Activated naive CD8-positive, alpha-beta T cell treated with anti-CD3 and anti-CD28 coated beads, Interleukin-2, amount 10 ng/mL, durations not matched to agents 7 days and 5 days (primary cell): Measurements from ENCODE around the gene UPK3BL2. TPM values are rescaled to one million over a fixed set of nuclear protein-coding genes. Genes with fewer than 3 reads are reported as not detected.
"Not testable (repeated sequence)": the region's sequence is repeated elsewhere in the genome, so short reads cannot be mapped to it uniquely, and the experiment has no call there.

Source experiments
- ATAC-seq: fragments of 150-1000 bp; cut with Tn5 transposase; one replicate; pipeline ENCODE4 v1.10.0; 2021; ENCODE audit warnings: low read depth, moderate library complexity
- POLR2A ChIA-PET: fragments of 350-600 bp; sonication (Branson Sonifier 250); formaldehyde crosslinking; loops from one replicate; lab custom pipeline; 2021; ENCODE audit warnings: antibody characterized with exemption; lab: Charles Lee
- DNase-seq: peaks from one replicate; pipeline ENCODE4 v3.0.0; 2021
- H3K27ac Mint-ChIP-seq: one replicate; pipeline ENCODE4 v1.8.0; 2022; ENCODE audit warnings: mild to moderate bottlenecking, mixed read lengths
- H3K27me3 Mint-ChIP-seq: one replicate; pipeline ENCODE4 v1.8.0; 2022; ENCODE audit warnings: mild to moderate bottlenecking, moderate library complexity, mixed read lengths
- H3K36me3 Mint-ChIP-seq: one replicate; pipeline ENCODE4 v1.8.0; 2021; ENCODE audit warnings: mild to moderate bottlenecking, mixed read lengths
- H3K4me1 Mint-ChIP-seq: one replicate; pipeline ENCODE4 v1.8.0; 2021; ENCODE audit warnings: mixed read lengths
- H3K4me3 Mint-ChIP-seq: one replicate; pipeline ENCODE4 v1.8.0; 2022; ENCODE audit warnings: mild to moderate bottlenecking, moderate library complexity, mixed read lengths
- H3K9me3 Mint-ChIP-seq: one replicate; pipeline ENCODE4 v1.8.0; 2021; ENCODE audit warnings: mixed read lengths
- total RNA-seq, 2 experiments: library from RNA; stranded (reverse); gene quantifications; one replicate each; pipeline ENCODE4 v1.2.3, GENCODE V29; 2021

Gene UPK3BL2
- total RNA-seq, 2 experiments from 2014 or later = 20.5 to 20.7 TPM

DNA sequence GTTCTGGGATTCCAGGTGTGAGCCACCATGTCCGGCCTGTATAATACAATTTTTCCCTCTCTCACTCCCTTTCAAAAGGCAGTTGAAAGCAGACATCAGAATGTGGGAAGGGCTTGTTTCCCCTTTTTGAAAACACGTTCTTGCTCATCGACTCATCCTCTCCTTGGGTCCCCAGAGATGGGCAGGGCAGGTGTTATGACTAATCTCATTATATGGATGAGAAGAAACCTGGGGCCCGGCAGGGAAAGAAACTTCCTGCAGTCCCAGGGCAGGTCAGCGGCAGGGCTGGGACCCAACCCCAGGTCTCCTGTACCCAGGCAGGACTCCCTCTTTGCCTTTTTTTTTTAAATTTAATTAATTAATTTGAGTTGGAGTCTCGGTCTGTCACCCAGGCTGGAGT lies 2.9 kb upstream of the UPK3BL2 start:
- H3K36me3 Mint-ChIP-seq, DNase-seq, POLR2A ChIA-PET, H3K4me3 Mint-ChIP-seq, ATAC-seq, H3K27ac Mint-ChIP-seq, H3K4me1 Mint-ChIP-seq, H3K9me3 Mint-ChIP-seq, H3K27me3 Mint-ChIP-seq: not testable (repeated sequence)

DNA sequence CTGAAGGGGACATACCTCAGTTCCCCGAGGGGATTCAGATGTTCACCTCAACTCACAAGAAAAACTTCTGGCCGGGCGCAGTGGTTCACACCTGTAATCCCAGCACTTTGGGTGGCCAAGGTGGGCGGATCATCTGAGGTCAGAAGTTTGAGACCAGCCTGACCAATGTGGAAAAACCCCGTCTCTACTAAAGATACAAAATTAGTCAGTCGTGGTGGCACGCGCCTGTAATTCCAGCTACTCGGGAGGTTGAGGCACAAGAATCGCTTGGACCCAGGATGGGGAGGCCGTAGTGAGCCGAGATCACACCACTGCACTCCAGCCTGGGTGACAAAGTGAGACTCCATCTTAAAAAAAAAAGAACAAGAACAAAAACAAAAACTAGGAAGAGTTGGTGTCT lies 1.8 kb upstream of the UPK3BL2 start:
- H3K4me3 Mint-ChIP-seq, H3K27ac Mint-ChIP-seq, H3K9me3 Mint-ChIP-seq, H3K4me1 Mint-ChIP-seq, POLR2A ChIA-PET, ATAC-seq, H3K36me3 Mint-ChIP-seq, H3K27me3 Mint-ChIP-seq, DNase-seq: not testable (repeated sequence)

DNA sequence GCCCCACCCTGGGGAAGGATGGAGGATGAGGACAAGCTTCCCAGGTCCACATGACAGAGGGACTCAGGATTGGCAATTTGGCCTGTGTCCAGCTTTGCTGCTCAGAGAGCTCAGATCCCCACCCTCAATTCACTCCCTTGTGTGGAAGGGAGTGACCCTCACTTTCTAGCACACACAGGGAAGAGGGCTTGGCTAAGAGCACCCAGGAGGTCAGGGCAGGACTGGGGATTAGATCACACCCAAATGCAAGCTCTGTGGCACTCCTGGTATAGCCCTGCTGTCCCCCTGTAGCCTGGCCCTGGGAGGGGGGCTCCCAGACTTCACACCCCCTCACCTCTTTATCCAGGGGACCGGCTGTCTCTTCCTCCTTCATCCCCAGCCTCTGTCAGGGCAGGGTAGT lies 876 bp upstream of the UPK3BL2 start:
- H3K4me3 Mint-ChIP-seq, ATAC-seq, H3K27ac Mint-ChIP-seq, H3K4me1 Mint-ChIP-seq, H3K9me3 Mint-ChIP-seq, POLR2A ChIA-PET, DNase-seq, H3K36me3 Mint-ChIP-seq, H3K27me3 Mint-ChIP-seq: not testable (repeated sequence)

DNA sequence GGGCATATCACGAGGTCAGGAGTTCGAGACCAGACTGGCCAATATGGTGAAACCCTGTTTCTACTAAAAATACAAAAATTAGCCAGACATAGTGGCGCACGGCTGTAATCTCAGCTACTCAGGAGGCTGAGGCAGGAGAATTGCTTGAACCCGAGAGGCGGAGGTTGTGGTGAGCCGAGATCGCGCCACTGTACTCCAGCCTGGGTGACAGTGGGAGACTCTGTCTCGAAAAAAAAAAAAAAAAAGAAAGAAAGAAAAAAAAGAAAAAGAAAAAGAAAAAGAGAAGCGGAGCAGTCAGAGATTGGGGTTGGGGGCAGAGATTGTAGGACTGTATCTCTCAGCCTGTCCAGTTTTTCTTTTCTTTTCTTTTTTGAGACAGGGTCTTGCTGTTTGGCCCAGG lies 725 bp downstream of the UPK3BL2 start:
- H3K4me3 Mint-ChIP-seq, POLR2A ChIA-PET, H3K36me3 Mint-ChIP-seq, H3K9me3 Mint-ChIP-seq, ATAC-seq, H3K4me1 Mint-ChIP-seq, H3K27me3 Mint-ChIP-seq, DNase-seq, H3K27ac Mint-ChIP-seq: not testable (repeated sequence)

DNA sequence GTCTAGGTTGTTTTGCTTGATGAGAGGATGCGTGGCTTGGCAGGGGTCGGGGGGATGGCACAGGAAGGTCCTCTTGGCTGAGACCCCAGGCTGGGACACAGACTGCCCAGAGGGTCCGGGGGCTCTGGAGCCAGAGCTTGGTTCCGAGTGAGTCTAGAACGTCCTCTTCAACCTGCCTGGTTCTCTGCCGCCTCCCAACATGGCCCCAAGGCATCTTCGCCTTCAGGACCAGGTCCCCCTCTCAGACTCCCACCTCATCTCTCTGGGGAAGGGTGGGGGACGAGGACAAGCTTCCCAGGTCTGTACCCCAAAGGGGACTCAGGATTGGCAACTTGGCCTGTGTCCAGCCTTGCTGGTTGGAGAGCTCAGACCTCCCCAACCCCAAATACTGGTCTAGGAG lies 1.4 kb downstream of the UPK3BL2 start:
- DNase-seq, ATAC-seq, H3K27me3 Mint-ChIP-seq, H3K9me3 Mint-ChIP-seq, H3K4me1 Mint-ChIP-seq, H3K27ac Mint-ChIP-seq, H3K36me3 Mint-ChIP-seq, H3K4me3 Mint-ChIP-seq, POLR2A ChIA-PET: not testable (repeated sequence)

DNA sequence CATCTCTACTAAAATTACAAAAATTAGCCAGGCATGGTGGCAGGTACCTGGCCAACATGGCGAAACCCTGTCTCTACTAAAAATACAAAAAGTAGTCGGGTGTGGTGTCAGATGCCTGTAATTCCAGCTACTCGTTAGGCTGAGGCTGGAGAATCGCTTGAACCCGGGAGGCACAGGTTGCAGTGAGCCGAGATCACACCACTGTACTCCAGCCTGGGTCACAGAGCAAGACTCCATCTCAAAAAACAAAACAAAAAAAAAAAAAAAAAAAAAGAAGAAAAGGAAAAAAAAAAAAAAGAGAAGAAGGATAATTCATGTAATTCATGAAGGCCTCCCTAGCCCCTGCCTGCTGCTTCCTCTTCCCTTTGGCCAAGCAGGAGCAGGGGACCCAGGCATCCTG lies 2.9 kb downstream of the UPK3BL2 start:
- H3K27ac Mint-ChIP-seq, POLR2A ChIA-PET, DNase-seq, H3K4me1 Mint-ChIP-seq, H3K9me3 Mint-ChIP-seq, H3K36me3 Mint-ChIP-seq, H3K4me3 Mint-ChIP-seq, ATAC-seq, H3K27me3 Mint-ChIP-seq: not testable (repeated sequence)

DNA sequence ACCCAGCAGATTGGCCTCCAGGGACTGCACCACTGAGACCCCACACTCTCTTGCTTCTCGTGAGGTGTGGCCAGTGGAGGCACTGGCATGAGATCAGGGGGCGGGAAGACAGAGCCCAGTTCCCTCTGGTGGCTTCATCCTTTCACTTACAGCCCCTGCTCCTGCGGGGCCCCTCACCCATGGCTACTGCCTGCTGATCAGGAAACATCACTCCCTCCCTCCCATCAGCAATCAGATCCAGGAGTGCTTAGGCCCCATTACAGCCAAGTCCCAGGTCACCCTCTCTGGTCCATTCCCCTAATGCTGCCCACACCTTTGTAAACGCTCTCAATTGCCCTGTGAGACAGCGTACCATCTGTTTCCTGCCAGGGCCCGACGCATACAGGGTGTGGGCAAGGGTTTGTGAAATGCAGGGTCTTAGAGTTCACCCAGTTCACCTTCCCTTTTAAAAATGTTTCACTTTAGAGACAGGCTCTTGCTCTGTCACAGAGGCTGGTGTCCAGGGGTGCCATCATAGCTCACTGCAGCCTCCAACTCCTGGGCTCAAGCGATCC lies 8.4 kb downstream of the UPK3BL2 start:
- H3K27ac Mint-ChIP-seq, POLR2A ChIA-PET: not testable (repeated sequence)

DNA sequence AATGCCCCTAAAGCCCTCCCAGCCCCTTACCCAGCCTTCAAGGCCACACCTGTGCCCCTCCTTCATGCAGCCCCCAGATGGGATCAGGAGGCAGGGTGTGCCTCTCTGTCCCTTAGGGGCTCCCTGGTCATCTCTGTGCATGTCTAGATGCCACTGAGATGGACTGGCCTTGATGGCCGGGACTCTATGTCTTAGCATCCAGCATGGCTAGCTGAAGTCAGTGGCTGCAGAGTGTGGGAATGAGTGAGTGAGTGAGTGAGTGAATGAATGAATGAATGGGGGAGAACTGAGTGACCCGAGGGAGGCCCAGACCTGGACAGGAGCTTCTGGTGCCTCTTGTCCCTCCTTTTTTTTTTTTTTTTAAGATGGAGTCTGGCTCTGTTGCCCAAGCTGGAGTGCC lies 11.4 kb downstream of the UPK3BL2 start:
- ATAC-seq, H3K4me1 Mint-ChIP-seq, DNase-seq, H3K27me3 Mint-ChIP-seq, H3K4me3 Mint-ChIP-seq, H3K36me3 Mint-ChIP-seq, POLR2A ChIA-PET, H3K27ac Mint-ChIP-seq, H3K9me3 Mint-ChIP-seq: not testable (repeated sequence)

More for the DNA sequence above, 8.4 kb downstream of the UPK3BL2 start:
- not testable (repeated sequence) for H3K4me1 Mint-ChIP-seq, ATAC-seq, H3K9me3 Mint-ChIP-seq, H3K27me3 Mint-ChIP-seq, H3K36me3 Mint-ChIP-seq, DNase-seq, H3K4me3 Mint-ChIP-seq

DNA sequence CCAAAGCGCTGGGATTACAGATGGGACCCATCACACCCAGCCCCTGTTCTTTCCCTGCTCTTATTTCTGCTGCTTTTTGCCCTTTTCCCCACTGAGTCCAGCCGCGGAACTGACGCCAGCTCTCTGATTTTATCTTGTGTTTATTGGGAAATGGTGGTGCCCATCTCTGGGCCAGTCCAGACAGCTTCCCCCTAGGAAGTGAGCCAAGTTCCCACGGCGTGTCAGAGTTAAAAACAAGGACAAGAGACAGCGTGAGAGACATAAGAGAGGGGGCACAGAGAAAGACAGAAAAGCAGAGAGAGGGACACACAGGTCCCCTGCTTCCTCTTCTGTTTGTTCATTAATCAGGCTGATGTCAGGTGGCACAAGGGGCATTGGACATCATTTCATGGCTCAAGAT lies 11.9 kb downstream of the UPK3BL2 start:
- H3K36me3 Mint-ChIP-seq, H3K27me3 Mint-ChIP-seq, POLR2A ChIA-PET, H3K27ac Mint-ChIP-seq, ATAC-seq, H3K4me3 Mint-ChIP-seq, H3K4me1 Mint-ChIP-seq, H3K9me3 Mint-ChIP-seq, DNase-seq: not testable (repeated sequence)

DNA sequence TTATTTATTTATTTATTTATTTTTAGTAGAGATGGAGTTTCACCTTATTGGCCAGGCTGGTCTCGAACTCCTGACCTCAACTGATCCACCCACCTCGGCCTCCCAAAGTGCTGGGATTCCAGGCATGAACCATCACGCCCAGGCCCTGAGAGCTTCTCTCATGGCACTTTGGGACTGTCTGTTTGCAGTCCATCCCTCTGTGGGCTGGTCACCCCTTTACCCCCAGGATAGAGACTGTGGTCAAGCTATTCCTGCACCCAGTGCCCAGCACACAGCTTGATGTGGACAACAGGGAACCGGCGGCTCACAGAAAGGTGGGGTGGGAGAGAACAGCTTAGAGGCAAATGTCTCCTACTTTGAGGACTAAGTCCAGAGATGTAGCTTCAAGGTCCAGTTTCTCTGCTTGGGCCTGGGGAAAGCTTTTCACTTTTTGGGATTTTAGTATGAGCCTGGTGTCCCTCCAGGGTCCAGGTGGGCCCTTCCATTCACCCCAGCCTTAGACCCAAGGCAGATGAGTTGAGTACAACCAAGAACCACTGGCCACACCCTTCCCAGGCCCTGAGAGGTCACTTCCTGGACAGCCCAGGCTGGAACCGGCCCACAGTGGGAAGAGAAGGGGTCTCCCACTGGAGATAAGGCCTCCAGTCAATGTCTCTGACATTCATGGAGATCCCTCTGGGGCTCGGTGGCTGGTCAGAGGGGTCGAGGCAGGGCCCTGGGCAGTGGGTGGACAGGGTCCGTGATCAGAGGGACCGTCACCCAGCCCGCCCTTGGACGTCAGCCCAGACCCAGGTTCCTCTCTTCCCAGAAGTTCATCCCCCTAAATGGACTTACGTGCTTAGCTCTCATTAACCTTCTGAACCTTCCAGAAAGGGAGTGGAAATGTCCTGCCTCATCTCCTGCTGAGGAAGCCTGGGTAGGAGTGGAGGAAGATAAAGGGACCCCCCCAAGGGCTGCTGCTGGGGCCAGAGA lies 15.4 kb downstream of the UPK3BL2 start:
- H3K9me3 Mint-ChIP-seq, H3K27ac Mint-ChIP-seq, DNase-seq, ATAC-seq, POLR2A ChIA-PET, H3K4me3 Mint-ChIP-seq, H3K4me1 Mint-ChIP-seq, H3K36me3 Mint-ChIP-seq, H3K27me3 Mint-ChIP-seq: not testable (repeated sequence)

DNA sequence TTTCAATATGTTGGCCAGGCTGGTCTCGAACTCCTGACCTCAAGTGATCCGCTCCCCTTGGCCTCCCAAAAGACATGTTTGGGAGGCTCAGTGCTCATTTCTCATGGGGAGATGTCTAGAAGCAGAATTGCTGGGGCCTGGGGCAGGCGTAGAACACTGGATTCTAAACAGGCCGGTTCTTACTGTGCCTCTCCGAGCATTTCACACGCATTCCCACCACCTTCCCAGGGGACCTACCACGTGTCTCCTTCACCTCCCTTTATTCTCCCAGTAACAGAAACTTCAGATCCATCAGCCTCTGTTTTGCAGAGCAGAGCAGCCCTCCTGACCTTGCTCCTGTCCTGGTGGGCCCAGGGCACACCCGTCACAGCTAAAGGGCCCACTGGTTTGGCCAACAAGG lies 16.3 kb downstream of the UPK3BL2 start:
- H3K4me3 Mint-ChIP-seq, H3K36me3 Mint-ChIP-seq, ATAC-seq, H3K27ac Mint-ChIP-seq, H3K27me3 Mint-ChIP-seq, POLR2A ChIA-PET, H3K9me3 Mint-ChIP-seq, H3K4me1 Mint-ChIP-seq, DNase-seq: not testable (repeated sequence)

DNA sequence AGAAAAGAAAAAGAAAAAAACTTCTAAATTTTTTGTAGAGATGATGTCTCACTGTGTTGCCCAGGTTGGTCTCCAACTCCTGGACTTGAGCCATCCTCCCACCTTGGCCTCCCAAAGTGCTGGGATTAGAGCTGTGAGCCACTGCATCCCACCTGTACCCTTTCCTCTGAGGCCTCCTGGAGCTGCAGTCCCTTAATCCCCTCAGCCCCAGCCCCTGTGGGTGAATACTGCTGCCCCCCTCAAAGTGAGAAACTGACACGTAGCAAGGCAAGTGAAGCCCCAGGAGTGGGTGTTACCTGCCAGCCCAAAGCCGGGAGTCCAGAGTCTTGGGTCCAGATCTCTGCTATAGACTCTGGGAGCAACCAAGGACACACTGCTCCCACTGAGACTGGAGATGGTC lies 18.7 kb downstream of the UPK3BL2 start:
- ATAC-seq = not testable (repeated sequence)

DNA sequence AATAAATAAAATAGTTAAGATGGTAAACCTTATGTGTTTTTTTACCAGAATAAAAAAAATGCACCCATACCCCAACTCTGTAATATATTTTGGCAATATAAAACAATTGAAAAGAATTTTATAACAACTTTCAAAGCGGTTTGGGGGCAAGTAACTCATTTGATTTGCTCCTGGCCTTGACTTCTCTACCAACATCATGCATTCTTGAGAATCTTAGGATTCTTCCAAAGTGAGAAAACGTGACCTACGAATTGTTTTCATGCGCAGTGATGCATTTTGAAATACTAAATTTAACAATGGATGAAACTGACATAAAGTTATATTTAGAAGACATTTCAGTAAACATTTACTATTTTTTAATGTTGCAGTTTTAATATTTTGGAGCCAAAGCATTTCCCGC lies 22.7 kb downstream of the UPK3BL2 start:
- H3K9me3 Mint-ChIP-seq, H3K4me1 Mint-ChIP-seq, H3K36me3 Mint-ChIP-seq, DNase-seq, H3K27ac Mint-ChIP-seq, ATAC-seq, H3K4me3 Mint-ChIP-seq, H3K27me3 Mint-ChIP-seq, POLR2A ChIA-PET: not testable (repeated sequence)

More for the DNA sequence above, 18.7 kb downstream of the UPK3BL2 start:
- H3K9me3 Mint-ChIP-seq, H3K27ac Mint-ChIP-seq, DNase-seq, H3K36me3 Mint-ChIP-seq, POLR2A ChIA-PET, H3K27me3 Mint-ChIP-seq, H3K4me1 Mint-ChIP-seq, H3K4me3 Mint-ChIP-seq: not testable (repeated sequence)

DNA sequence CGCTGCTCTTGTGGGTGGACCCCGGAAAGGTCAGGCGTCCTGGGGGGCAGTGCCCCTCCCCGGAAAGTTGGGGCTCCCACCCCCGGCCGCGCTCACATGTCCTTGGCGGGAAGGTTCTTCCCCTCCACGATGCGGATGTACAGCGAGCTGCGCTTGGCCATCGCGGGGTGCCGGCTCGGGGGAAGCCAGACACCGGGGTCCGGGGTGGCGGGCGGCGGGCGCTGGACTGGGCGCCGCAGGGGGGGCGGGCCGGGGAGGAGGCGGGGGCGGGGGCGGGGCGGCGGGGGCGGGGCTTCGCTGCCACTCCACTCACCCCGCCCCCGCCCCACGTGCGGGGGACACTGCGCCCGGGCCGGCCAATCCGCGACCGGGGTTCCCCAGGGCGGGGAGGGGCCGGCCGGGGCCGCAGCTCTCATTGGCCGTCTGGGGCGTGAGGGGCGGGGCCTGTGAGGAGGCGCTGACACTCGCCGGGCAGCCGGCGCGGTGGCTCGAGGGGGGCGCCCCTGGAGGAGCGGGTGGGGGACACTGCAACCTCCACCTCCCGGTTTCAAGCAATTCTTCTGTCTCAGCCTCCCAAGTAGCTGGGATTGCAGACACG lies 25.8 kb downstream of the UPK3BL2 start, which contains the start of gene RASA4B:
RASA4B (minus strand) TSS at position 228 of the 598 bp plus-strand sequence; CDS start at position 161, 67 bp downstream.
- H3K4me3 Mint-ChIP-seq = not testable (repeated sequence)

More for the DNA sequence above, 25.8 kb downstream of the UPK3BL2 start, which contains the start of gene RASA4B:
- peak; percentile 99 for ATAC-seq
- H3K27me3 Mint-ChIP-seq, H3K4me1 Mint-ChIP-seq, POLR2A ChIA-PET, H3K36me3 Mint-ChIP-seq, DNase-seq, H3K27ac Mint-ChIP-seq, H3K9me3 Mint-ChIP-seq: not testable (repeated sequence)
